ENCODE results near the gene CREM.

DNA sequence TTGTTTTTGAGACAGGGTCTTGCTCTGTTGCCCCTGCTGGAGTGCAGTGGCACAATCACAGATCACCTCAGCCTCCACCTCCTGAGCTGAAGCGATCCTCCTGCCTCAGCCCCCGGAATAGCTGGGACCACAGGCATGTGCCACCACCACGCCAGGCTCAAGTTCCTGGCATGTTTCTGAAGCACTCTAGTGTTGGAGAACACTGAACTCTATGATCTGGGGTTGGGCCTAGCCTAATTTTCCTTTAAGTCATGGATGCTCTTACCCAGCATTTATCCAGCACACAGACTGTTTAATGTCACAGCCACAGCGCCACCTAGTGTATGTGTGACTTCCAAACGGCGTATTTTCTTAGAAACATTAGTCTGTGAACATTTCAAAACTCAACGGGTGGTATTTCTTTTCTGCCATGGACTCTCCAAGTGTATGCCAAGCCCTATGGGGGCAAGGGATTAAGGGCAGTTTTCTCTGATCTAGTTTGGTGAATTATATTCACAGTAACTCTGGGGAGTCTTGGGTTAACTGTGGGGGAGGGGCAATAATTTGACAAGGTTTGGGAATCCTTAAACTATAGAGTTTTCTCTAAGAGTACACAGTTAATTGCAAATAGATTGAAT lies 91.8 kb downstream of the CREM start:
- TF ChIP-seq, protein P1, sequence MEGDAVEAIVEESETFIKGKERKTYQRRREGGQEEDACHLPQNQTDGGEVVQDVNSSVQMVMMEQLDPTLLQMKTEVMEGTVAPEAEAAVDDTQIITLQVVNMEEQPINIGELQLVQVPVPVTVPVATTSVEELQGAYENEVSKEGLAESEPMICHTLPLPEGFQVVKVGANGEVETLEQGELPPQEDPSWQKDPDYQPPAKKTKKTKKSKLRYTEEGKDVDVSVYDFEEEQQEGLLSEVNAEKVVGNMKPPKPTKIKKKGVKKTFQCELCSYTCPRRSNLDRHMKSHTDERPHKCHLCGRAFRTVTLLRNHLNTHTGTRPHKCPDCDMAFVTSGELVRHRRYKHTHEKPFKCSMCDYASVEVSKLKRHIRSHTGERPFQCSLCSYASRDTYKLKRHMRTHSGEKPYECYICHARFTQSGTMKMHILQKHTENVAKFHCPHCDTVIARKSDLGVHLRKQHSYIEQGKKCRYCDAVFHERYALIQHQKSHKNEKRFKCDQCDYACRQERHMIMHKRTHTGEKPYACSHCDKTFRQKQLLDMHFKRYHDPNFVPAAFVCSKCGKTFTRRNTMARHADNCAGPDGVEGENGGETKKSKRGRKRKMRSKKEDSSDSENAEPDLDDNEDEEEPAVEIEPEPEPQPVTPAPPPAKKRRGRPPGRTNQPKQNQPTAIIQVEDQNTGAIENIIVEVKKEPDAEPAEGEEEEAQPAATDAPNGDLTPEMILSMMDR (IDR thresholded peaks at IDR 0.05; ENCODE audit: low read depth, low read length), result peak; percentile 54
- TF ChIP-seq, protein P2, sequence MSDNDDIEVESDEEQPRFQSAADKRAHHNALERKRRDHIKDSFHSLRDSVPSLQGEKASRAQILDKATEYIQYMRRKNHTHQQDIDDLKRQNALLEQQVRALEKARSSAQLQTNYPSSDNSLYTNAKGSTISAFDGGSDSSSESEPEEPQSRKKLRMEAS (IDR thresholded peaks at IDR 0.05; ENCODE audit: low read depth, low read length), result no peak
- no peak for TF ChIP-seq POLR2A (IDR thresholded peaks at IDR 0.05; ENCODE audit: extremely low read depth, insufficient read length)

Measured in NB4 (cell line).